SK-N-SH (cell line): ENCODE measurements around the gene UBE2N. TPM values are rescaled to one million over a fixed set of nuclear protein-coding genes. Genes with fewer than 3 reads are reported as not detected.

Experiments used
- CTCF ChIA-PET: fragments of 300-600, 350-600 bp; formaldehyde crosslinking; extraction: SDS; loops from one replicate; lab custom pipeline; 2021; lab: Yijun Ruan, JAX
- POLR2A ChIA-PET: fragments of 350-600 bp; sonication (Branson Sonifier 250); formaldehyde crosslinking; extraction: SDS; loops from one replicate; lab custom pipeline; 2020; ENCODE audit warnings: antibody characterized with exemption, inconsistent platforms; lab: Yijun Ruan, JAX
- DNase-seq: peaks from one replicate; pipeline ENCODE4 v3.0.0; 2012
- H2AFZ ChIP-seq: fragments of 200-600 bp; sonication (generic); 2 replicates; pipeline ENCODE4 v1.8.1; 2016; ENCODE audit warnings: antibody characterized with exemption, mild to moderate bottlenecking, low read depth
- H3F3A ChIP-seq: fragments of 200-600 bp; sonication (generic); replicated peaks from 2 replicates; pipeline ENCODE3; 2016; ENCODE audit warnings: antibody characterized with exemption, mild to moderate bottlenecking; ENCODE audit not compliant: insufficient read depth
- H3K27ac ChIP-seq, 2 experiments: fragments of 200-500 bp in 1 of 2; fragments of 200-600 bp in 1 of 2; sonication (Bioruptor generic) in 1 of 2; sonication (generic), shearing (Covaris generic) in 1 of 2; 2 replicates each; pipeline versions ENCODE4 v1.5.1 to v1.6.1; 2014 to 2016; ENCODE audit warnings: low read depth in 2 of 2, inconsistent platforms in 1 of 2, low read length in 1 of 2, mild to moderate bottlenecking in 1 of 2, mixed read lengths in 1 of 2
- H3K27me3 ChIP-seq: fragments of 200-600 bp; sonication (generic), shearing (Covaris generic); 2 replicates; pipeline ENCODE4 v1.6.1; 2016; ENCODE audit warnings: mixed run types; ENCODE audit not compliant: insufficient read depth
- H3K36me3 ChIP-seq, 2 experiments: fragments of 200-500 bp in 1 of 2; fragments of 200-600 bp in 1 of 2; sonication (Bioruptor generic) in 1 of 2; sonication (generic) in 1 of 2; replicated peaks in 1 of 2; 2 replicates each; pipeline versions ENCODE3 to v1.5.1; 2014 to 2016; ENCODE audit warnings: low read length in 1 of 2, mild to moderate bottlenecking in 1 of 2; ENCODE audit not compliant: insufficient read depth in 2 of 2, control insufficient read depth in 1 of 2
- H3K4me1 ChIP-seq, 2 experiments: fragments of 200-500 bp in 1 of 2; fragments of 200-600 bp in 1 of 2; sonication (Bioruptor generic) in 1 of 2; sonication (generic), shearing (Covaris generic) in 1 of 2; 2 replicates each; pipeline versions ENCODE4 v1.5.1 to v1.6.1; 2014 to 2016; ENCODE audit warnings: low read depth in 1 of 2, low read length in 1 of 2, mixed run types in 1 of 2; ENCODE audit not compliant: insufficient read depth in 2 of 2, control insufficient read depth in 1 of 2
- H3K4me2 ChIP-seq: fragments of 200-600 bp; sonication (generic), shearing (Covaris generic); 2 replicates; pipeline ENCODE4 v1.6.1; 2017; ENCODE audit warnings: mixed run types
- H3K4me3 ChIP-seq, 2 experiments: fragments of 200-500 bp in 1 of 2; fragments of 200-600 bp in 1 of 2; sonication (Bioruptor generic) in 1 of 2; sonication (generic), shearing (Covaris generic) in 1 of 2; 2 replicates each; pipeline versions ENCODE4 v1.5.1 to v1.8.1; 2014 to 2016; ENCODE audit warnings: low read depth in 2 of 2, inconsistent platforms in 1 of 2, low read length in 1 of 2, mild to moderate bottlenecking in 1 of 2, mixed read lengths in 1 of 2, moderate library complexity in 1 of 2
- H3K79me2 ChIP-seq: fragments of 200-600 bp; sonication (generic); 2 replicates; pipeline ENCODE4 v1.8.1; 2017; ENCODE audit warnings: mild to moderate bottlenecking; ENCODE audit not compliant: insufficient read depth
- H3K9ac ChIP-seq: fragments of 200-600 bp; sonication (generic); 2 replicates; pipeline ENCODE4 v1.6.1; 2017; ENCODE audit warnings: mixed run types
- H3K9me2 ChIP-seq: fragments of 200-600 bp; sonication (generic); 2 replicates; pipeline ENCODE4 v1.6.1; 2017; ENCODE audit warnings: mixed run types
- H3K9me3 ChIP-seq: fragments of 200-600 bp; sonication (generic); 2 replicates; pipeline ENCODE4 v1.6.1; 2017; ENCODE audit warnings: mixed run types, mild to moderate bottlenecking, moderate library complexity
- H4K20me1 ChIP-seq: fragments of 200-600 bp; sonication (generic); 2 replicates; pipeline ENCODE4 v1.6.1; 2017; ENCODE audit warnings: mild to moderate bottlenecking, mixed run types; ENCODE audit not compliant: insufficient read depth
- CHD2 ChIP-seq: fragments of 150-350 bp; IDR thresholded peaks from 2 replicates; pipeline ENCODE4 v1.6.1; 2018; ENCODE audit warnings: low read length; ENCODE audit not compliant: partially characterized antibody
- CTCF ChIP-seq: fragments of 200-600 bp; sonication (generic); IDR thresholded peaks from 2 replicates; pipeline ENCODE4 v1.6.1; 2017; ENCODE audit warnings: antibody characterized with exemption, mild to moderate bottlenecking, moderate library complexity
- ELF1 ChIP-seq: IDR thresholded peaks from 2 replicates; pipeline ENCODE4 v1.4.0; 2012
- EP300 ChIP-seq, 2 experiments: IDR thresholded peaks; 2 replicates each; pipeline versions ENCODE4 v1.4.0 to v1.6.1; 2012; ENCODE audit warnings: borderline replicate concordance in 1 of 2, low read depth in 1 of 2, low read length in 1 of 2
- FOXM1 ChIP-seq: IDR thresholded peaks from 2 replicates; pipeline ENCODE4 v1.4.0; 2012; ENCODE audit warnings: low read depth, mild to moderate bottlenecking
- GABPA ChIP-seq: IDR thresholded peaks from 2 replicates; pipeline ENCODE4 v1.4.0; 2012; ENCODE audit warnings: low read depth, mild to moderate bottlenecking
- IRF3 ChIP-seq: fragments of 150-350 bp; IDR thresholded peaks from 2 replicates; pipeline ENCODE4 v1.6.1; 2016; ENCODE audit warnings: mild to moderate bottlenecking, low read depth, low read length
- MEF2A ChIP-seq: IDR thresholded peaks from 2 replicates; pipeline ENCODE4 v1.4.0; 2012; ENCODE audit warnings: low read depth, borderline replicate concordance
- NFIC ChIP-seq: IDR thresholded peaks from 2 replicates; pipeline ENCODE4 v1.4.0; 2012; ENCODE audit warnings: borderline replicate concordance
- RFX5 ChIP-seq: IDR thresholded peaks from 2 replicates; pipeline ENCODE4 v1.6.1; 2012; ENCODE audit warnings: mild to moderate bottlenecking, improper control_type of control experiment, low read length
- RXRA ChIP-seq: IDR thresholded peaks from 2 replicates; pipeline ENCODE4 v1.4.0; 2012; ENCODE audit warnings: low read depth, mild to moderate bottlenecking, borderline replicate concordance
- SIN3A ChIP-seq: IDR thresholded peaks from 2 replicates; pipeline ENCODE4 v1.6.1; 2012; ENCODE audit warnings: low read depth, mild to moderate bottlenecking, low read length, moderate library complexity, borderline replicate concordance
- TAF1 ChIP-seq: IDR thresholded peaks from 2 replicates; pipeline ENCODE4 v1.6.1; 2012; ENCODE audit warnings: low read depth, mild to moderate bottlenecking, low read length, moderate library complexity, borderline replicate concordance
- YY1 ChIP-seq: IDR thresholded peaks from 2 replicates; pipeline ENCODE4 v1.4.0; 2012; ENCODE audit warnings: low read depth, mild to moderate bottlenecking
- WGBS: methylation state at CpG from one replicate; pipeline ENCODE4 v1.1.6; 2017; ENCODE audit warnings: low lambda C conversion rate; 5-methylcytosine and 5-hydroxymethylcytosine counted together
- polyA plus RNA-seq, 3 experiments: library from polyadenylated mRNA; depleted of rRNA; stranded (reverse); fragments of >200 nt; gene quantifications; 2 replicates each; pipeline ENCODE4 v1.2.3, GENCODE V29; 2012

UBE2N gene
- polyA plus RNA-seq, 1 of the 3 experiments (the other 2 are of a cell fraction), result 102 TPM

GRCh38 chr12:93483151-93483807 is 41.5 kb upstream of the UBE2N start (continued):
- no peak for TF ChIP-seq SIN3A
- no peak for TF ChIP-seq ELF1
- TF ChIP-seq IRF3, result no peak
- TF ChIP-seq EP300 (IDR thresholded peaks at IDR 0.05; ENCODE audit: borderline replicate concordance in 1 of 2, low read depth in 1 of 2, low read length in 1 of 2), result no peak

DNA sequence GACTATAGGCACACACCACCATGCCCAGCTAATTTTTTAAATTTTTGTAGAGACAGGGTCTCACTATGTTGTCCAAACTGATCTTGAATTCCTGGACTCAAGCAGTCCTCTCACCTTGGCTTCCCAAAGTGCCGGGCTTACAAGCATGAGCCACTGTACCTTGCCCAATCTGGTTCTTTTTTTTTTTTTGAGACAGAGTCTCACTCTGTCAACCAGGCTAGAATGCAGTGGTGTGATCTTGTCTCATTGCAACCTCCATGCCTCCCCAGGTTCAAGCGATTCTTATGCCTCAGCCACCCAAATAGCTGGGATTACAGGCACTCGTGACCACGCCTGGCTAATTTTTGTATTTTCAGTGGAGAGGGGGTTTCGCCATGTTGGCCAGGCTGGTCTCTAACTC is 41.0 kb upstream of the UBE2N start:
- Histone ChIP-seq H3F3A (no peaks in the 10 kb centered on the region), H2AFZ (no peak overlapping the region), H3K79me2 (peaks cover 5% of the 10 kb centered on the region), H3K9me3 (no peaks in the 10 kb centered on the region), H3K4me3 (no peak overlapping the region), H3K4me2 (no peak overlapping the region), H3K36me3 (peaks cover 31 to 62% of the 10 kb centered on the region in 2 experiments), H4K20me1 (peaks cover 2% of the 10 kb centered on the region; the same call in 1 of the 2 replicates), H3K9me2 (no peaks in the 10 kb centered on the region), H3K27ac (no peak overlapping the region), H3K4me1 (no peaks in the 10 kb centered on the region), H3K27me3 (no peaks in the 10 kb centered on the region), H3K9ac (no peak overlapping the region)
- 100% methylated on average over 5 of the region's 5 CpGs for WGBS
- ChIA-PET POLR2A (interaction anchor here (0.6 kb wide), 1 partner anchor 975 kb away, joined by 7 read pairs; no protein-coding TSS in a partner anchor), CTCF (interaction anchor here (0.7 to 2.2 kb wide), 3 partner anchors 15 to 498 kb away, joined by 3 to 7 read pairs (median 3); partner anchors contain the start of gene MRPL42)
- no peak for DNase-seq
- TF ChIP-seq GABPA (no peak), TAF1 (no peak), RXRA (no peak), FOXM1 (no peak)

GRCh38 chr12:93476555-93476954 is 34.8 kb upstream of the UBE2N start:
- Histone ChIP-seq H3K27ac (no peak overlapping the region), H3K9me3 (no peaks in the 10 kb centered on the region), H3K9ac (no peak overlapping the region), H3F3A (peaks cover 3% of the 10 kb centered on the region), H3K4me2 (no peak overlapping the region), H3K4me3 (no peak overlapping the region), H3K4me1 (no peaks in the 10 kb centered on the region; a peak in 1 of 4 replicates), H2AFZ (no peak overlapping the region), H3K36me3 (peaks cover 34 to 48% of the 10 kb centered on the region in 2 experiments), H4K20me1 (no peaks in the 10 kb centered on the region), H3K27me3 (no peaks in the 10 kb centered on the region), H3K79me2 (peaks cover 44% of the 10 kb centered on the region), H3K9me2 (no peaks in the 10 kb centered on the region)
- no peak for TF ChIP-seq RFX5
- TF ChIP-seq YY1, result no peak
- TF ChIP-seq TAF1, result no peak
- TF ChIP-seq EP300 (IDR thresholded peaks at IDR 0.05; ENCODE audit: borderline replicate concordance in 1 of 2, low read depth in 1 of 2, low read length in 1 of 2), result no peak
- TF ChIP-seq CTCF, result no peak
- TF ChIP-seq FOXM1, result no peak
- TF ChIP-seq NFIC, result no peak
- no peak for TF ChIP-seq MEF2A
- no peak for TF ChIP-seq IRF3
- no peak for TF ChIP-seq CHD2
- no peak for TF ChIP-seq GABPA
- no peak for TF ChIP-seq SIN3A
- no peak for TF ChIP-seq RXRA
- no peak for DNase-seq
- ChIA-PET POLR2A (no interaction called here), CTCF (interaction anchor here (1.0 to 2.4 kb wide), 5 partner anchors 9 to 627 kb away, joined by 3 to 7 read pairs (median 6); no protein-coding TSS in a partner anchor)
